HG02973 (cell line): ENCODE data around the gene C1orf174.

Experiments
- ATAC-seq: cut with Tn5 transposase; IDR thresholded peaks from one replicate; pipeline ENCODE4 v1.9.1; 2021; ENCODE audit warnings: moderate library complexity; ENCODE audit not compliant: unreplicated experiment

C1orf174 gene

DNA sequence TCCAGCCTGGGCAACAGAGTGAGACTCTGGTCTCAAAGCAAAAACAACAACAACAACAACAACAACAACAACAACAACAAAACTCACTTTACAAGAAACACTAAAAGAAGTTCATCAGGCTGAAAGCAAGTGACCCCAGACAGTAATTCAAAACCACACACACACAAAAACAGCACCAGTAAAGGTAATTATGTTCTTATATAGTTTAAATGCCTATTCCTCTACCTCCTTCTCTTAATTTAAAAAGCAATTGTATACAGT, 1.7 kb downstream of the C1orf174 start:
- no peak for ATAC-seq

GRCh38 chr1:3896396-3897000, 3.6 kb downstream of the C1orf174 start:
- ATAC-seq = no peak

GRCh38 chr1:3895951-3896325, 4.1 kb downstream of the C1orf174 start:
- no peak for ATAC-seq

GRCh38 chr1:3895279-3895950, 4.7 kb downstream of the C1orf174 start:
- ATAC-seq = no peak

GRCh38 chr1:3894626-3895278, 5.3 kb downstream of the C1orf174 start:
- ATAC-seq = no peak

DNA sequence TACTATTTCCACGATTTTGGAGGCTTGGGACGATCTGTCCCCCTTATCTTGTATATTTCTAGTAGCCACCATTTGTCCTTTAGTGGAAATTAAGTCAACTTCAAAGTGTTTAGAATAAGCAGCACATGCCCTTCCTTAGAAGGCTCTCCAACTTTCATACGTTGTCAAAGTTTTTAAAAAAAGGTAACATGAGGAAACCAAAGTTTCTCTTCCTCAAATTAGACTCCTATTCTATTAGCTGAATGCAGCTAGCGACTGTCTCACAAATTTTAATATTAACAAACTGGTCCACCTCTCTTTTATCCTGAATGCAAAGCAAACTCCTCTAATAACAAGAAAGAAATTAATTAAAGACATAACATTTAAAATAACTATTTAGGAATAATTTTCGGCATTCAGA, 6.9 kb downstream of the C1orf174 start:
- no peak for ATAC-seq

- ATAC-seq = no peak
Measured at GRCh38 chr1:3892748-3893147, 7.3 kb downstream of the C1orf174 start.

GRCh38 chr1:3891329-3891865, 8.7 kb downstream of the C1orf174 start:
- no peak for ATAC-seq

DNA sequence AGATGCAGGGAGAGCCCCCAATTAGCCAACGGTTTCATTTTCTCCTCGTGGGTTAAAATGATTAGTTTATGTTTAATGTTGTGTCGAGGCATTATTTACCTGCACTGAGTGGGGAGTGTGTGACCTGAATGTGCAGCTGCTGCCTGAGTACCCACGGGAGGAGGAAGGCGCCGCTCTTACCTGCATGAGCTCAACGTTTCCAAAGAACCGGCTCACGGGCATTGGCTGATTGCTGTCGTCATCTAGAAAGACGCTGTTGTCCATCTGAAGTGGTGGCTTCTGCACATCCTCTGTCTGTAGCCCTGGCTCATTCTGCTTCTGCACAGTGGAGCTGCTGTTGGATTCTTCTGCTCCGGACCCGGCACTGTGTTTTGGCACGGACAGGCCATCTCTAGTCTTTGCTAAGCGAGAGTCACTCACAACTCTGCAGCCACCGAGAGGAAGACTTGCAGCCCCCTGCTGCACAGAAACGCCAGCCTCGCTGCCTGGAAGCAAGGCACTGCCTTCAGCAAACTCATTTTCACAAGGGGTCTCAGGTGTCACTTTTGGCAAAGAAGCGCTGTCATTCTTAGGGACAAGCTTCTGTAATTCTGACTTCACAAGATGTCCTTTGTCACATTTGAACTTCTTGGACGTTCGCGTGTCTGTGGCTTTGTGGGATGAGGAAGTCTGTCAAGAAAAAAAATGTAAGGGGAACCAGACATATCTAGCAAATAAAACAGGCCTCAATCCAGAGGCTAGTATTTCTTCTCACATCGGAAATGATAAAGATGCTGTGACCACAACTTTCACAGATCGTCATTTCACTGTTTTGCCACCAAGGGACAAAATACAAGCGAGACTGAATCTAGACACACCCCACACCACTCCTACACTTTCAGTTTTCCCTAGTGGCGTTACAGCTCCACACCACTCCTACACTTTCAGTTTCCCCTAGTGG, 9.4 kb downstream of the C1orf174 start:
- no peak for ATAC-seq

DNA sequence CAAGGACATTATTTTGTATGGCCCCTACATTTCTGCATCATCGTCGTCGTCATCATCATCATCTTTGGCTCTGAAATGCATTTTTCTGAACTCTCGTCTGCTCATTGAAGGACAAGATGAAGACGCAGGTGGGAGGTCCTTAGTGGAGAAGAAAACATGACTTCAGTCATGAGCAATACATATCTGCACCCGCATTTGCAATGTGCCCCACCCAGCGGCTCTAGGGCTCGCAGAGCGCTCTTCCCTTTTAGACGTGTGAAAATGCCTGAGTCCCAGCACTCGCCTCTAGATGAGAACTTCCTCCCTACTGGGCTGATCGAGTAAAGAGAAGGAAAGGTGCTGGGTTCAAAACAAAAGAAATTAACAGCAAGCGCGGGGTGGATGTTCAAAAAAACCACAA, 10.1 kb downstream of the C1orf174 start:
- no peak for ATAC-seq

DNA sequence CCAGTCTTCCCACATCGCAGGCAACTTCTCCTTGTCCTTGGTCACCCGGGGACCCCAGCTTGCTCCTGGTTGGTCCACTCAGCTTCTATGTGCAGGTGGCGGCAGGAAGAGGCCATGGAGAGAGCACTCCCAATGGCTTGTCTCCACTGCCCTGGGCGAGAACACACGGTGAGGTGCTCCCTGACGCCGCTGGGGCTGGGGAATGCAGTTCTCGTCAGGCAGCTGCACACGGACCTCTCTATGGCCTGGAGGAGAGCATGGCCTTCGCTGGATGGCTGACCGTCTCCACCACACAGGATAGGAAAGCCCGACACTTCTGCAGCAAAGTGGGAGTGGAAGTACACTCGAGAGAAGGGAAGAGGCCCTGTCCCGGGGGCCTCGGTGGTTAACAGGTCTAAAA, 11.8 kb downstream of the C1orf174 start:
- no peak for ATAC-seq

DNA sequence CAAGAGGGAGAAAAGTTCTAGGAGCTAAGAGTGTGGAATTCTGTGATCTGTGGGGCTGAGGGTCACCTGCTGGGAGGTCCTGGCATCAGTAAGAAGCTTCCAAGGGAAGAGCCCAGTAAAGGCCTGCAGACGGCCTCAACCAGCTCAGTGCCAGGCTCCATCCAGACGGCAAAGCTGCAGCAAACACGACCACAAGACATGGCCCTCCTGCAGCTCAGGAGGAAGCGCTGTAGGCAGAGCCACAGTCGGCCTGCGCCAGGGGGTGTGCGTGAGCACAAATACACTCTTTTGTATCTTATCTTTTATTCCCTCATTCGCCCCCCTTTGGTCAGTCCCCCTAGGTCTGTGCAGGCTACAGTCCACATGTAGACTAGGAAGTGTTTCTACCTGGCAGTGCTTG, 13.4 kb downstream of the C1orf174 start:
- no peak for ATAC-seq

GRCh38 chr1:3886106-3886670, 13.9 kb downstream of the C1orf174 start:
- ATAC-seq = no peak

- ATAC-seq = no peak
Measured at GRCh38 chr1:3885611-3886010, 14.5 kb downstream of the C1orf174 start.

GRCh38 chr1:3884966-3885365, 15.1 kb downstream of the C1orf174 start:
- no peak for ATAC-seq

- no peak for ATAC-seq
Measured at GRCh38 chr1:3883194-3883925, 16.7 kb downstream of the C1orf174 start.

DNA sequence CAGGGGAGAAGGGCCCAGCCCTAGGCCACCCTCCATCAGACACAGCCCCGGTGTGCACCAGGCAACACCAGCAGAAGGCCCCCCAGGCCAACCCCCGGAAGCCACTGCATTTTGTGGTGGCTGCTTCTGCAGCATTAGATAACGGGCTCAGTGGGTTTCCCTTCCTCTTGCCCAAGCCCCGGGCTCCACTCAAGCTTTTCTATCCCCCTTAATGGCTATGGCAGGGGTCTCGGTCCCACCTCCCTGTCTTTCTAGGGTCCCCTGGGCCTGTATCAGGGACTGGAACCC, 18.9 kb downstream of the C1orf174 start:
- no peak for ATAC-seq

DNA sequence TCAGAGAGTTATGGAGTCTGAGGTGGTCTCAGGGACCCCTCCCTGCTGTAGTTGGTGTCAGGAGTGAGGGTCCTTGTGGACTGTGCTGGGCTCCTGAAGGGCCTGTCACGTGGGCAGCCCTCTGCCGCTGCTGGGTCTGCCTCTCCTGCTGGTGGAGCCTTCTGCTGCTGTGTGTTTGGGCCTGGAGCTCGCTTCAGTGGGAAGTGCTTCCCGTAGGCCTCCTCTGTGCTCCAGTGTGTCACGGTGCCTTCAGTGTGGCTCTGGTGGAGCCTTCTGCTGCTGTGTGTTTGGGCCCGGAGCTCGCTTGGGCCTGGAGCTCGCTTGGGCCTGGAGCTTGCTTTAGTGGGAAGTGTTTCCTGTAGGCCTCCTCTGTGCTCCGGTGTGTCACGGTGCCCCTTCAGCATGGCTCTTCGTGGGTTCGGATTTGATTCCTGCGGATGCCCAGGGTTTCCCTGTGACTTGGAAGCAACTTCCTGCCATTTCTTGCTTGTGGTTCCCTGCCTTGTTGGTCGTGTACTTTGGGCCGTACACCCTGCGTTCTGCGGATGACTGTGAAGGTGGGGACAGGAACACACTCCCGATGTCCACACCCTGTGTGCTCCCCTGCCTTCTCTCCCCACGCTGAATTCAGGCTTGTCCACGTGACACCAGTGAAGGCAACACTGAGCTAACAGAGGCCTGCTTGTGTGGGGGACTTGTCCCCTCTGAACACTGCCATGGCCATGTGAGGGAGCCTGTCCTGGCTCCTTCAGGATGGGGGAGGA, 19.5 kb downstream of the C1orf174 start:
- no peak for ATAC-seq

GRCh38 chr1:3879787-3880428, 20.2 kb downstream of the C1orf174 start:
- ATAC-seq = no peak
